IPS DF 4.7 (cell line): ENCODE measurements around the gene INSL6.
A peak's percentile ranks its signal among the peaks of the same experiment; 100 is the strongest.
"Not testable (repeated sequence)": the region's sequence is repeated elsewhere in the genome, so short reads cannot be mapped to it uniquely, and the experiment has no call there.

Experiments used
- DNase-seq: peaks from one replicate; pipeline ENCODE4 v3.0.0-alpha.2; 2013; ENCODE audit warnings: low spot score; ENCODE audit errors: extremely low read depth

Gene INSL6, protein sequence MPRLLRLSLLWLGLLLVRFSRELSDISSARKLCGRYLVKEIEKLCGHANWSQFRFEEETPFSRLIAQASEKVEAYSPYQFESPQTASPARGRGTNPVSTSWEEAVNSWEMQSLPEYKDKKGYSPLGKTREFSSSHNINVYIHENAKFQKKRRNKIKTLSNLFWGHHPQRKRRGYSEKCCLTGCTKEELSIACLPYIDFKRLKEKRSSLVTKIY

DNA sequence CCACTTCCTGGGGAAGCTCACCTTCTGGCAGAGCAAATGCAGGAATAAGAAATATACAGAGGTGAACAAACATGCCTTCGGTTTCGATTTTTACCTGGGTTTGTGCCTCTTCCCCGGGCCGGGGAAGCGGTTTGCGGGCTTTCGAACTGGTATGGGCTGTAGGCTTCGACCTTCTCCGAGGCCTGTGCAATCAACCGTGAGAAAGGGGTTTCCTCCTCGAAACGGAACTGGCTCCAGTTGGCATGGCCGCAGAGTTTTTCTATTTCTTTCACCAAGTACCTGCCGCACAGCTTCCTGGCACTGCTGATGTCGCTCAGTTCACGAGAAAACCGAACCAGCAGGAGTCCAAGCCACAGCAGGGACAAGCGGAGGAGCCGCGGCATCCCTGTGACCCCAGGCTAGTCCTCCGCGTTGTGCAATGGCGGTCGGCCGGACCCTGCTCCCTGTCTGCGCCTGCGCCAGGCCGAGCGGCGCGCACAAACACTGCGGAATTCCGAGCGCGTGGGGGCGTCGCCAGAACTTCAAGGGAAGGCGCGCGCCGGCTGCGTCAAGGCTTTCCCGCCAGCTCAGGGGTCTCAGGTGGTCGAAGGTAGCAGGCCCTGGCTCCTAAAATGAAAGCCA is at the start of gene INSL6:
Gene INSL6 (minus strand): TSS at position 420 of the 621 bp plus-strand sequence. CDS start 37 bp downstream, at position 383.
- no peak for DNase-seq

DNA sequence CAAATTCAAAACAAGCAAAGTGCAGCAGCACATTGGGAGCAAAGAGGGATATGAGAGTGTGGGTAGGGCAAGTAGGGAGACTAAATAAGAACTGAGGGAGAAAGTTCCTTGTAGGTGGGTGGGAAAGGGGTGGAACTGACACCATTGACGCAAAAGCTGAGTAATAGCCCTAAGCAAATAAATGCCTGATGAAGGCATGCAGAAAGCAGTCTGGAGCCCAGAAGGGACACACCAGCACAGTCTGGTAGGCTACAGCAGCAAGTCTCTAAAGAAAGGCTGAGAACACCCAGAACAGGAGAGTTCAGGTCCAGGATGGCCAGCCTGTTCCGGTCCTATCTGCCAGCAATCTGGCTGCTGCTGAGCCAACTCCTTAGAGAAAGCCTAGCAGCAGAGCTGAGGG is 45.8 kb upstream of the INSL6 start, which contains the start of gene INSL4:
Gene INSL4 (plus strand): TSS at position 208 of the 400 bp plus-strand sequence. CDS start 105 bp downstream, at position 313.
- no peak for DNase-seq

DNA sequence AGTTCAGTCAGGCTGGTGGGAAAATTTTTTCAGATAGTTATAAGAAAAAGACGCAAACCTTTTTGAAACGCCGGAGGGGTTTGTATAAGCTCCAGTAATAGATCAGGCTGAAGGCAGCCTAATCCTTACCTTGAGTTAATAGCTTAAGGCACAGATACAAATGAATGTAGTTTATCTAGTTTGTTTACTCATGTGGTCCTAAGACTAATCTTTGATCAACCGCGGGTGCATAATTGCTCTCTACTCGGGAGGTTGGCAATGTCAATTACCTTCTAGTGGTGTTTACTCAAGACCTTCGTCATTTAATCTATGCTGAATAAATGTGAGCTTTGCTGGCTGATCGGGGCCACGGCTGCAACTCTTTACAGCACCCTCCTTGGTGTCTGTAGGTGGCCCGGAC is 45.1 kb upstream of the INSL6 start:
- no peak for DNase-seq

DNA sequence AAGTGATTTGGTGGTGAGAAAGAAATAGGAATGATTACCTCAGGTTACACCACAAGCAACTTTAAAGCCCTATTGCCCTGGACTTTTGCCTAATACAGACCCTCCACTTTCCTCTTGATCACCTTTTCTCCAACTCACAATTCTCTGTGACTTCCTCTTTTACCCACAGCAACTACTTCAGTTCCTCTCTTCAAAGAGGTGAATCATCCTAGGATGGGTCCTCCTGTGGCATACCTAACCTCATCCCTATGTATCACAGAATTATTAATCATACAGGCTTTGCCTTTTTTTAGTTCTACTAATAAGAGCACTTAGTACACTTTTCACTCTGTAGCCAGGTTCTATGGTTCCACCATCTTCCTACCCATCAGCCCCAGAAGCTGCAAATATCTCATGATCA is 19.6 kb upstream of the INSL6 start:
- DNase-seq: no peak

DNA sequence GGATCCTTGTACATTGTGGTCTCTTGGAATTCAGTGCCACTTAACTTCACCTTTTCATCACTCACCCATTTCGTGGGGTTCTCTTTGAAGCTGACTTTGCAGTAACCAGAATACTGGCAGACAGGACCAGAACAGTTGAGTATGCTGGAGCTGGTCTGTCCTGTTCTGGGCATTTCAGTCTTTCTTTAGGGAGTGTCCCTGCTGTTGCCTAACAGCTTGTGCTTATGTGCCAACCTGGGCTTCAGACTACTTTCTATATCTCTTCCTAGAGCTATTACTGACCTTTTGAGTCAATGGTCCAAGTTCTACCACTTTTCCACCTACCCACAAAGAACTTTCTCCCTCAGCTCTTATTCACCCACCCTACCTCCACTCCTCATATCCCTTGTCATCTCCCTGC is 10.0 kb upstream of the INSL6 start:
- DNase-seq: no peak

DNA sequence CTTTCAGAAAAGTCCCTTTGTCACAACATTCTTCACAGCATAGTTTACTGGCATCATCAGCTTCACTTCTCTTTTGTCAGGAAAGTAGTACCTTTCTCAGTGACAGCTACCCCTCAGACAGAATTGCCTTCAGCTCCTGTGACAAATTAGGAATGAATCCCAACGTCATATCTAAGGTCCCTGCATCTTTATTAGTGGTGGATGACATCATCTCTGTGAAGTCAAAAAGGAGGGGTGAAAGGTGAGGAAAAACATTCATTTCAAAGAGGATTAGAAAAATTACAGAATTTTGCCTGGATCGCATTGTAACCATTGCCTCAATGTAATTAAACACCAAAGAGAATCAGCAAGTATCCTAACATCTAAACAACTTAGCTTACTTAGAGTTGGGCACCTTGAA is 7.9 kb upstream of the INSL6 start:
- no peak for DNase-seq

DNA sequence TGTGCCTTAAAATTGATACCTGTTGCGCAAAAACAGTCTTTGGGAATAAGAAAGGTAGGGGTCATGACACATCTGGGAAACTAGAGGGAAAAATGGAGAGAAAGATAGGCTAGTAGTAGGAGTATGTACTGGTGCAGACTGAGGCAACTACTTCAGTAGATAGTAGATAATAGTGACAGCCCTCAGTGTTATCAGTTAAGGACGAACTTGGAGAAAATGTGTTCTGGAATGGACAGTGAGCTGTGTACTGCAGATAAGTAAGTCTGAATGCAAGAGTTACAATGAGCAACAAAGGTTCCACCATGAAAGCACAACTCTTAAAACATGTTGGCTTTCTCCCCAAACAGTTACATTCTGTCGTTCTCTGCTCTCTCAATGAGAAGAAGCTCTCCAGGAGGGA is 6.5 kb upstream of the INSL6 start:
- no peak for DNase-seq

DNA sequence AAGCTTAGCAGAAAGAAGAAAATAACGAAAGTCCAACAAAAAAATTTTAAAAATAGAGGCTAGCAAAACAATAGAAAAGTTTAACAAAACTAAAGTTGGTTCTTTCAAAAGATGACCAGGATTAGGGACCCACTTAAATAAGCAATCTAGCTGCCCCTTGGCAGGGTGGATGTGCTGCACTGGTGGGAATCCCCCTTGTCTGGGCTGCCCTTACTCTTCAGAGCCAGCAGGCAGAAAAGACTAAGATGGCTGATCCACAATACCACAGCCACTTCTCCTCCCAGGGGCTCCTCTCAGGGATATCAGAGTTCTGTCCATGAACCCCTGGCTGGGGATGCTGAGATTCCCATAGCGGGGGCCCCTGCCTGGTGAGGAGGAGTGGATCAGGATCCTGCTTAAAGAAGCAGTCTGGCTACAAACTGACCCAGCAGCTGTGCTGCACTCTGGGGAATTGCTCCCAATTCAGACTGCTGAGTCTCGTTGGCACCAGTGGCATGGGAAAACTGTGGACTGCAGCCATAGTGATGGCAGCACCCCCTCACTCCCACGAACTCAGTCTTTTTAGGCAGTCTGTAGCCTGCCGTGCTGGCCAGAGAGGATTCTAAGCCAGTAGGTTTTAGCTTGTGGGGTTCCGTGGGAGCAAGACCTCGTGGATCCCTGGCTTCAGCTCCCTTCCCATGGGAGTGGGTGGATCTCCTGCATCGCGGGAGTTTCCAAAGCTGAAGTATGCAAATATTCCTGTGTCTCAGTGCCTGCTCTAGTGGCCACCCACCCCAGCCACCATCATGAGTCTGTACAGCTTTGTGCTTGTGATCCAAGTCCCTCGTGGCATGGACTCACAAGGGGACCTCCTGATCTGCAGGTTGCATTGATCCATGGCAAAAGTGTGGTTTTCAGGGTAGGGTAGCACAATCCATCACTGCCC is 2.9 kb upstream of the INSL6 start:
- DNase-seq: no peak

DNA sequence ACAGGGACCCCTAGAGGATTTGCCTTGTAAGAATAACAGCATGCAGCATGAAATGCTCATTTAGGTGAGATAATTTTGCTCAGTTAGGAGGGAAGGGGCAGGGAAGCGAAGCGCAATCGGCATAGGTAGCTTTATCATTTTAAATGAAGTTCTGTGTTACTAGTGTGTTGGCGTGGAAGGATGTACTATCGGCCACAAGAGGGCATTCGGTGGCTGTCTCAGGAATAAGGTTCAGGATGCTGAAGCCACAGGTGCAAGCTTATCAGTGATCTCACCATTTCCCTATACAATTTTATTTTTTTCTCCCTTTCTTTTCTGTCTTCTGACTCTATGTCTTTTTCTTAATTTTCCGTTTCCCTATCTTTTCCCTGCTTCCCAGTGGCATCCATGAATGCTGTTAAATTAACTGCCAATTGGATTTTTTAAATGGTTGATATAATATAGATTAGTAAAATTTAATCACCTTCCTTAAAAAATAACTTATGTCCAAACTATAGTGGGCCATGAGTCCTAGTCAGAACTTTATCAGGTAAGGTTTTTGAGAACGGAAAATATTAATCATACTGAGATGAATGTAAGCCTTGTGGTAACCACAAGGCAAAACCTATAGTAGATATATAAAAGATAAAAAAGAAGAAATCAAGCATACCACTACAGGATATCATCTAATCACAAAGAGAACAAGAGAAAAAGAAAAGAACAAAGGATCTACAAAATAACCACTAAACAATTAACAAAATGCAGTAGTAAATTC is 1.2 kb upstream of the INSL6 start:
- DNase-seq: peak; percentile 7

DNA sequence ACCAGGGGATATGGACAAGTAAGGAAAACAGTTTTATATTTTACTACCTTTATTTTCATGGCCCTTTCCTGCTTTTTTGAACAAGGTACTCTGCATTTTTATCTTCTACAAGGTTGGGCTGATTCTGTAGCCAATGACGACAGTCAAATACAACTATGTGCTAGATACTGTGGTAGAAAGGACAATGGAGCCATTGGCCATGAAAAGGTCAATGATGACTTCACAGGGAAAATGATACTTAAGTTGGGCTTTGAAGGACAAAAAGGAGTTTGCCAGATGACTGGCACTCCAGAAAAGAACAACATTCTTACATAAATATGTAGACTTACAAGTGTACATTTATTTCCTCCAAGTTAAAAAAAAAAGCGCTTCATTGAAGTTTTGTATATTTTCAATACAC is 663 bp downstream of the INSL6 start:
- DNase-seq: no peak

DNA sequence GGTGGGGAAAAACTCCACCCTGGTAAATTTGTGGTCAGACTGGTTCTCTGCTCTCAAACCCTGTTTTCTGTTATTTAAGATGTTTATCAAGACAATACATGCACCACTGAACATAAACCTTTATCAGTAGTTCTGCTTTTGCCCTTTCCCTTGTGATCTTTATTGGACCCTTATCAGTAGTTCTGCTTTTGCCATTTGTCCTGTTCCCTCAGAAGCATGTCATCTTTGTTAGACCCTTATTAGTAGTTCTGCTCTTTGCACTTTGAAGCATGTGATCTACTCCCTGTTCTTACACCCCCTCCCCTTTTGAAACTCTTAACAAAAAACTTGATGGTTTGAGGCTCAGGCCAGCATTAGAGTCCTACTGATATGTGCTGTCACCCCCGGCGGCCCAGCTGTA is 4.8 kb downstream of the INSL6 start:
- DNase-seq: not testable (repeated sequence)

DNA sequence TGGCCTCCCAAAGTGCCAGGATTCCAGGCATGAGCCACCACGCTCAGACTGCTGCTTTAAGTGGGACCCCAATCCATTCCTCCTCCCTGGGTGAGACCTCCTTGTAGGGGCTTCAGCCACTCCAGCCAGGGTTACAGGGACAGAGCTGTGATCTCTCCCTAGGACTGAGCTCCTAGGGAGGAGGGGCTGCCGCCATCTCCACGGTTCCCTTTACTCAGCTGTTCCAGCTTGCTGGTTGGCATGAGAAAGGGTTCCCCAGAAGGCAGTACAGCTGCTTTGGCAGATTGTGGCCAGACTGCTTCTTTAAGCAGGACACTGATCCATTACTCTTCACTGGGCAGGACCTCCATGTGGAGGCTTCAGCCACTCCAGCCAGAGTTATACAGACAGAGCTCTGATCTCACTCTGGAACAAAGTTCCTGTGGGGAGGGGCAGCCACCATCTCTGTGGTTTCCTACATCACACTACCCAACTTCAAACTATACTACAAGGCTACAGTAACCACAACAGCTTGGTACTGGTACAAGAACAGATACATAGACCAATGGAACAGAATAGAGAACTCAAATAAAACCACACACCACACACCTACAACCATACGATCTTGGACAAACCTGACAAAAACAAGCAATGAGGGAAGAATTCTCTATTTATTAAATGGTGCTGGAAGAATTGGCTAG is 7.2 kb downstream of the INSL6 start:
- no peak for DNase-seq

DNA sequence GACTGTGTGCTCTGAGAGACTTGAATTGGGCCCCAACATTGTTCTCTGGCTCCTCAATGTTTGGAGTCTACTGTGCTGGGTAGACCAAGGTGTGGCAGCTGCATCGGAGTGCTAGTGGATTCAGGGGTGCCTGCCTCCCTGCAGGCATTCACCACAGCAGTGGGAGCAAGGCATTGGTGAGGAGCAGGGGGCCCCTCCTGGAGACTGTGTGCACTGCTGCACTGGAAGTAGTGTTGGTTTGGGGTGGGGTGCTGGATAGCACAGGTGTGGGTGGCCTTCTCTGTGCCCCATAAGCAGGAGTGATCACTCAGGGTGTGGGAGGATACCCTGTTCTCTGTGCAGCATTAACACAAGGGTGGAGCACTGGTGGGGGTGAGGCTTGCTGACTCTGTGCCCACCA is 39.2 kb downstream of the INSL6 start:
- no peak for DNase-seq

DNA sequence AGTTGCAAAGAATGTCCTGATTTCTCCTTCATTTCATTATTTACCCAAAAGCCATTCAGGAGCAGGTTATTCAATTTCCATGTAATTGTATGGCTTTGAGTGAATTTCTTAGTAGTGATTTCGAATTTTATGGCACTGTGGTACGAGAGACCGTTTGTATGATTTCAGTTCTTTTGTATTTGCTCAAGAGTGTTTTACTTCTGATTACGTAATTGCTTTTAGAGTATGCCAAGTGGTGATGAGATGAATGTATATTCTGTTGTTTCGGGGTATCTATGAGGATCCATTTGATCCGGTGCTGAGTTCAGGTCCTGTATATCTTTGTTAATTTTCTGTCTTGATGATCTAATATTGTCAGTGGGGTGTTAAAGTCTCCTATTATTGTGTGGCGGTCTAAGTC is 41.2 kb downstream of the INSL6 start:
- DNase-seq: no peak

DNA sequence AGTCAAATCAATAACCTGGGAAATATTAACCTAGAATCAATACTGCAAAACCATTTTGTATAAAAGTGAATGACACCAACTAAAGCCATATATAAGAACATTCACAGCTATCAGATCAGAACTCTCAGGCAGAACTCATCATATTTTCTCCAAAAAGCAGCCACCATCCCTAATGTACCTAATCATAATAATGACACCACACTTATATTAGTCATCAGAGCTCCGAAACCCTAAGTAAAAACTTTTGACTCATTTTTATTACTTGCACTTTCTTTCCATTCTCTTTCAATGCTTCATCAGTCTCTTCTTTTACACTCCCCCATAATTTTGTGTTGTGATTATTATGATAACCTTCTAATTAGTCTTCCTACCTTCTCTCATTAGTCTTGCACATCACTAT is 45.3 kb downstream of the INSL6 start:
- DNase-seq: no peak

DNA sequence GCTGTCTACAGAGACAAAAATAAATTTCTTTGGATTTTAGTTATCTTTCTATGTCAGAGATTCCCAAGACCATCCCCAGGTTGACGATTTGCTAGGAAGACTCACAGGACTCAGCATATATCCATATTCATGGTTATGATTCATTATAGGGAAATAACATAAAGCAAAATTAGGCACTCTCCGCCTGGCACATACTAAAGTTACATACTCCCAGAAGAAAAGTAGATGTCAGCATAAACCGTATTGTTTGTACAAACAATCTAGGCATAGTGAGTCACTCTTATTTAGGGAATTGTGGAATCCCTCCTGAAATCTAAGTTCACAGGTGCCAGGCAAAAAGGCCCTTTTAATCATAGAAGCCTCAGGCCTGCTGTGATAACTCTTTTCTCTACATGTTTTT is 62.9 kb downstream of the INSL6 start:
- no peak for DNase-seq

DNA sequence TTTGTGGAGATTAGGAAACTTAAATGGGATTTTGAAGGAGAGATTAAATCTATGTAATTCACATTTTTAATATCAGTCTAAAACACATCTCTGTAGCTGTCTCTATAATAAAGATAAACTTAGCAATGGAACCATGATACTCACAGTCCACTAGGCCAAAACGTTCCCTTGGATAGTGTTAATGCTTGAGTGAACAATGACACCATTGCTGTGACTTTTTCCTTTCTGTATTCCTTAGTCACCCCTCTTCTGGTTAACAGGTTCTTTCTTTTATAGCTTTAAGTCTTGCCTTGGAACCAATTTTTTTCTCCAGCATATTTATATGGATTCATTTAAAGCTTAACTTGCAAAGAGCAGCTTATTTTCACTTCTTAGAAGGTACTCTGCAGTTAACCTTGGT is 63.3 kb downstream of the INSL6 start:
- DNase-seq: no peak

DNA sequence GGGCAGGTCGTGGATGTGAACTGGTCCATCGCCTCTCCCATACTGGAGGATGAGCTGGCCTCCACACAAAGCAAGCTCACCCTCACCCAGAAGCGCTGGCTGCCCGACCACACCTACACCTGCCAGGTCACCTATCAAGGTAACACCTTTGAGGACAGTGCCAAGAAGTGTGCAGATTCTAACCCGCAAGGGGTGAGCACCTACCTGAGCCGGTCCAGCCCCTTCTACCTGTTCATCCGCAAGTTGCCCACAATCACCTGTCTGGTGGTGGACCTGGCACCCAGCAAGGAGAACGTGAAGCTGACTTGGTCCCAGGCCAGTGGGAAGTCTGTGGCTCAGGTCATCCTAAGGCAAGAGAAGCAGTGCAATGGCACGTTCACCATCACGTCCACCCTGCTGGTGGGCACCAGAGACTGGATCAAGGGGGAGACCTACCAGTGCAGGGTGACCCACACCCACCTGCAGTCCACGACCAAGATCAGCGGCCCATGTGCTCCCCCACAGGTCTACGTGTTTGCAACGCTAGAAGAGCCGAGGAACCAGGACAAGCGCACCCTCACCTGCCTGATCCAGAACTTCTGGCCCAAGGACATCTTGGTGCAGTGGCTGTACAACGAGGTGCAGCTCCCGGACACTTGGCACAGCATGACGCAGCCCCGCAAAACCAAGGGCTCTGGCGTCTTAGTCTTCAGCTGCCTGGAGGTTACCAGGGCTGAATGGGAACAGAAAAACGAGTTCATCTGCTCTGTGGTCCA is 71.3 kb downstream of the INSL6 start:
- DNase-seq: no peak
